Neutrophil (primary cell): ENCODE measurements around the gene BICD1.

Experiments used
- H3K27ac ChIP-seq: fragments of 200-600 bp; sonication (generic); 2 replicates; pipeline ENCODE4 v1.5.1; 2016; ENCODE audit warnings: mild to moderate bottlenecking, moderate library complexity
- H3K27me3 ChIP-seq: fragments of 200-600 bp; sonication (generic); 2 replicates; pipeline ENCODE4 v1.6.0; 2016; ENCODE audit warnings: mild to moderate bottlenecking
- H3K36me3 ChIP-seq: fragments of 200-600 bp; sonication (generic); 2 replicates; pipeline ENCODE4 v1.5.1; 2017
- H3K4me1 ChIP-seq, 2 experiments: fragments of 200-600 bp in 1 of 2; sonication (generic) in 1 of 2; 1 replicate in 1 of 2; 2 replicates in 1 of 2; pipeline versions ENCODE4 v1.5.1 to v1.6.1; 2013 to 2016; ENCODE audit warnings: low read depth in 1 of 2, low read length in 1 of 2, mild to moderate bottlenecking in 1 of 2, moderate library complexity in 1 of 2; ENCODE audit not compliant: control insufficient read depth in 1 of 2, insufficient read depth in 1 of 2
- H3K4me3 ChIP-seq, 2 experiments: fragments of 200-600 bp in 1 of 2; sonication (generic) in 1 of 2; 1 replicate in 1 of 2; 2 replicates in 1 of 2; pipeline ENCODE4 v1.5.1; 2013 to 2016; ENCODE audit warnings: low read depth in 1 of 2, low read length in 1 of 2, mild to moderate bottlenecking in 1 of 2, moderate library complexity in 1 of 2
- H3K9me3 ChIP-seq: fragments of 200-600 bp; sonication (generic); 2 replicates; pipeline ENCODE4 v1.5.1; 2016
- CTCF ChIP-seq: fragments of 200-600 bp; sonication (generic); IDR thresholded peaks from 2 replicates; pipeline ENCODE4 v1.5.1; 2016; ENCODE audit warnings: antibody characterized with exemption

The BICD1 gene

GRCh38 chr12:32281098-32281497 is 174.5 kb downstream of the BICD1 start:
- no peak for TF ChIP-seq CTCF
- Histone ChIP-seq H3K4me1 (no peaks in the 10 kb centered on the region), H3K36me3 (no peaks in the 10 kb centered on the region)

DNA sequence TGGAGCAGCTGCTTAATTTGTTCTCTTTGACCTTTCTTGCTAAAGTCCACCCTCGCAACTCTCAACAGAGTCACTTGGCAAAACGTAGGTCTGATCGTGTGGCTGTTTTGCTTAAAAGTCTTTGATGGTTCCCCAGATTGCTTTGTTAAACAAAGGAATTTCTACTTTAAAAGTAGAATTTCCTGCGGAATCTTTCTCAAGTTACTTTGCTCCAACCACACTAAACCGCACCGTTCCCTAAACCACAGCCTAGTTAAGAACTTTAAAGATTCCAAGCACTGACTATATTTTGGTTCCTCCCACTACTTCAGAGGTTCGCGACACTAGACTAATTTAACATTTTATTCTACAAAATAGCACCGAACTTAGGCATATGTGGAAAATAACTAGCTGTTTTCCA is 177.9 kb downstream of the BICD1 start:
- H3K27ac ChIP-seq, result no peak overlapping the region
- no peaks in the 10 kb centered on the region for H3K4me1 ChIP-seq
- TF ChIP-seq CTCF, result no peak
- H3K36me3 ChIP-seq, result no peaks in the 10 kb centered on the region
- no peaks in the 10 kb centered on the region for H3K9me3 ChIP-seq
- H3K4me3 ChIP-seq, result no peak overlapping the region
- no peaks in the 10 kb centered on the region for H3K27me3 ChIP-seq

More at GRCh38 chr12:32281098-32281497, 174.5 kb downstream of the BICD1 start:
- no peak overlapping the region for H3K27ac ChIP-seq
- no peaks in the 10 kb centered on the region for H3K9me3 ChIP-seq
- no peak overlapping the region for H3K4me3 ChIP-seq
- H3K27me3 ChIP-seq, result no peaks in the 10 kb centered on the region

GRCh38 chr12:32285021-32285420 is 178.4 kb downstream of the BICD1 start:
- Histone ChIP-seq H3K27ac (no peak overlapping the region), H3K27me3 (no peaks in the 10 kb centered on the region), H3K4me1 (no peaks in the 10 kb centered on the region), H3K4me3 (no peak overlapping the region), H3K9me3 (no peaks in the 10 kb centered on the region), H3K36me3 (no peaks in the 10 kb centered on the region)
- no peak for TF ChIP-seq CTCF

GRCh38 chr12:32285489-32285888 is 178.8 kb downstream of the BICD1 start:
- TF ChIP-seq CTCF, result no peak
- Histone ChIP-seq H3K27me3 (no peaks in the 10 kb centered on the region), H3K4me1 (no peaks in the 10 kb centered on the region), H3K36me3 (no peaks in the 10 kb centered on the region), H3K27ac (no peak overlapping the region), H3K4me3 (no peak overlapping the region), H3K9me3 (no peaks in the 10 kb centered on the region)

DNA sequence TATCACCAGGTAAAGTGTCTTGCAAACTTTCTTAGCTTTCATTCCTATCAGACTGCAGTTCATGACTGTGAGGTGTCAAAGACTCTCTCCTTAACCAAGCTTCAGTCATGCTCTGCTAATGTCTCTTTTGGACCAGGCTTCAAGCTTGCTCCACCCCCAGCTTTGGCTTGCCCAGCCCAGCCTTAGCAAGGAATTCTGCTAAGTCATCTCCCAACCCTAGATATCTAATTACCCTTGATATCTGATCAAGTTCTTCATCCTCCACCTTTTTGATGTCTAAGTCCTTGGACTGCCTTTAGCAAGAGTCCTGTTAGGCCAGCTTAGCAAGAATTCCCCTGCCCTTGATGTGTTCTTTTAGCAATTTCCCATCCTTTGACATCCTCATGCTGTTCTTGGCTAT is 183.8 kb downstream of the BICD1 start:
- Histone ChIP-seq H3K4me1 (no peaks in the 10 kb centered on the region), H3K4me3 (no peak overlapping the region), H3K36me3 (no peaks in the 10 kb centered on the region), H3K27me3 (no peaks in the 10 kb centered on the region), H3K9me3 (no peaks in the 10 kb centered on the region), H3K27ac (no peak overlapping the region)
- no peak for TF ChIP-seq CTCF

DNA sequence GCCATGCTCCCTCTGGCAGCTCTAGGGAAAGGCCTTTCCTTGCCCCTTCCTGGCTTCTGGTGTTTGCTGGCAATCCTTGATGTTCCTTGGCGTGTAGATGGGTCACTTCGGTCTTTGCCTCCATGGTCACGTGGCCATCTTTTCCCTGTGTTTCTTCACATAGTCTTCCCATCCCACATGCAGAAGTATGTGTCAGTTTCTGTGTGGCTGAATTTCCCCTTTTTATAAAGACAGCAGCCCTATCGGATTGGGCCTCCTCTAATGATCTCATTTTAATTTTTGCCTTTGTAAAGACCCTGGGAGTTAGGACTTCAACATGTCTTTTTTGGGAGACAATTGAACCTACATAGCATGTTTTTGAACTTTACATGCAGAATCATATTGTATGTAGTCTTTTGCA is 185.5 kb downstream of the BICD1 start:
- Histone ChIP-seq H3K4me3 (no peak overlapping the region), H3K27ac (no peak overlapping the region), H3K9me3 (no peaks in the 10 kb centered on the region), H3K4me1 (no peaks in the 10 kb centered on the region), H3K36me3 (no peaks in the 10 kb centered on the region), H3K27me3 (no peaks in the 10 kb centered on the region)
- TF ChIP-seq CTCF, result no peak
